Stimulated activated CD8-positive, alpha-beta memory T cell treated with anti-CD3 and anti-CD28 coated beads, Interleukin-4, amount 100 ng/mL, for 24 hours (primary cell): ENCODE results near the gene FGD6.
"Not testable (repeated sequence)": the region's sequence is repeated elsewhere in the genome, so short reads cannot be mapped to it uniquely, and the experiment has no call there.

Experiments
- DNase-seq: peaks from one replicate; pipeline ENCODE4 v3.0.0-alpha.2; 2020; ENCODE audit warnings: low read depth

Gene FGD6

DNA sequence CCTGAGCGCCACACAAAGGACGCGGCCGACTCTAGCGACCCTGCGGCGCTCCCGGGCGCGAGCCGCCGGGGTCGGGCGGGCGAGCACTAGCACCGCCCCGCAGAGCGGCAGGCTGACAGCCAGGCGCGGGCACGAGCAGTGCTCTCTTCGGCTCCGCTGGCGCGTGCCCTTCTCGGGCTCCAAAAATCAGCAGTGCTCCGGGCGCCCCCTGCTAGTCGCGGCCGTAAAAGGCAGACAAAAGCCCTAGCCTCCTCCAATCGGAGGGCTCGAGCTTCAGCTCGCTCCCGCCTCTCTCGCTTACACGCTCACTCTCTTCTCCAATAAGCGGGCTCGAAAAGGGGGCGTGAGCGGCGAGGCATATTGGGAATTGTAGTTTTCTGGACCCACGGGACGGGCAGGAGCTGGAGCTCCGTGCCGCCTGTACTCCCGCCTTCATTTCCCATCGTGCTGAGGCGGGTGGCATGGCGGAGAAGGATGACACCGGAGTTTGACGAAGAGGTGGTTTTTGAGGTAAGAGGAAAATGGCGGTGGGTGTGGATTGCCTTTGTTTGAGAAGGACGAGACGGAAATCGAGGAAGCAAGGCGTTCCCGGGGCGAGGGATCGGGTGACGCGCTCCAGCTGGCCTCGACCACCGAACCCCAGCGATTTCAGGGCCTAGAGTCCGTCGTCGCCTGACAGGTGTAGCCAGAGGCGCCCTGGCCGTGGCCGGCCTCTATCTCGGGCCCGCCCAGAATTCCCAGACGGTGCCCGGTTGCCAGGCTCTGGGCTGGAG, at the start of gene FGD6, which contains the start of gene VEZT:
Gene FGD6 (minus strand): TSS at position 91 of the 773 bp plus-strand sequence. CDS start 227 bp downstream, outside the sequence.
Gene VEZT (plus strand): TSS at position 431 of the 773 bp plus-strand sequence. CDS start 44 bp downstream, at position 475.
- DNase-seq, result peak; percentile 94

DNA sequence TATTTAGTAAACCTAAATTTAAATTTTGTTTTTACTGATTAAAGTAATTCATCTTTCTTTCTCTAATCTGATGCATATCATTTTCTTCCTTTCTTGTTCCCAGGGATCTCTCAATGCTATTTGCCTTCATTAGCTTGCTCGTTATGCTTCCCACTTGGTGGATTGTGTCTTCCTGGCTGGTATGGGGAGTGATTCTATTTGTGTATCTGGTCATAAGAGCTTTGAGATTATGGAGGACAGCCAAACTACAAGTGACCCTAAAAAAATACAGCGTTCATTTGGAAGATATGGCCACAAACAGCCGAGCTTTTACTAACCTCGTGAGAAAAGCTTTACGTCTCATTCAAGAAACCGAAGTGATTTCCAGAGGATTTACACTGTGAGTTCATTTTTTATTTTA, 49.0 kb upstream of the FGD6 start:
- DNase-seq, result no peak

DNA sequence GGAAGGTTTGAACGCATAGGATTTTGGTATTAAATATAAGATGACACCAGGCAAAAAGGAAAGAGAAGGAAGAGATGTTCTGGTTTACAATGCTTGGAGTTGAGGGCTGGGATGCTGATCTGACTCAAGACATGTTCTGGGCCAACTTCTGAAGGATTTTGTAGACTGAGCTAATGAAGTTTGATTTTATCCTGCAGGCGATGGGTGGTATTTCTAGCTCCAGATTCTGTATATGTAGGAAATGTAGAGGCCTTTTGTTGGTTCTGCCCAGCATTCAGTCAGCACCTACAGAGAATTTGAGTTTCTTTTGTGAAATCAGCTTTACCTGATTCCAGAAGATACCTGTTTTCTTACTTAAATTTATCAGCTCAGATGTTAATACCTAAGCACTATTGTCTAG, 48.5 kb upstream of the FGD6 start:
- DNase-seq, result no peak

DNA sequence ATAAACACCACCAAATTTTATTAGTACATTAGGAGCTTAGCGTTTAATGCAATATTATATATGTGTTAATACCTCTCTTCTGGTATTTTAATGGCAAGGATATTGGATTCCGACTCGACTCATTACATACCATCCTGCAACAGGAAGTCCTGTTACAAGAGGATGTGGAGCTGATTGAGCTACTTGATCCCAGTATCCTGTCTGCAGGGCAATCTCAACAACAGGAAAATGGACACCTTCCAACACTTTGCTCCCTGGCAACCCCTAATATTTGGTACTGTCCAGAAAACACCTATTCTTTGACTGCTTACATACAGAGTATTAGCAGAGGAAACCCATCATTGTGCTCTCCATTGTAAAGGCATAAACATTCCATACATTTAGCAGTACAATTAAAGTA, 45.5 kb upstream of the FGD6 start:
- no peak for DNase-seq

DNA sequence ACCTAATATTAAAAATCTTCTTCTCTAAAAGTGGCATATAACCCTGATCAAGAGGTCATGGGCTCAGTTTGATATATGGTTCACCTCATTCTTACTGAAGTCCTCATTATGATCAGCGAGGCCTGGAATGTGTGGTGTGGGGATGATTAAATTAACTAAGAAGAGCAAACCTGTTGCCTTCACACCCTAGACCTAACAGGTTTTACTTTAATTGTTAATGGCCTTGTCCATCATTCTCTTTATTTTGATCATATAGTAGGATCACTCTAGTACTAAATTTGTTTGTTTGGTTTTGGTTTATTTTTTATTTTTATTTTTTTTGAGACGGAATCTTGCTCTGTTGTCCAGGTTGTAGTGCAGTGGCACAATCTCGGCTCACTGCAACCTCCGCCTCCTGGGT, 43.8 kb upstream of the FGD6 start:
- DNase-seq, result no peak

DNA sequence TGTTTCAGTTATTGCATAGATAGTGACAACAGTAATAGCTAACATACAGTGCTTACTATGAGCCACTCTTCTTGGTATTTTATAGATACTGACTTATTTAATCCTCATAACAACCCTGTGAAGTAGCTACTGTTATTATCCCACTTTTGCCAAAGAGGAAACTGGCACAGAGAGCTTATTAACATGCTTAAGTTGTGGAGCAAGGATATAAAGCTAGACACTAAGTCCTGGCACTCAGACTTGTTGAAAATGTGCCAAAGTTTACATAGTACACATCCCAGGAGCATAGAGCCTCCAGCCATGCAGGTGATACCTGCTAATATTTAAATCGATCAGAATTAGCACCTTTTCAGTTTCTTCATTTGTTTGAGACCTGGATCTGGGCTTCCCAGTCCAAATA, 42.1 kb upstream of the FGD6 start:
- DNase-seq, result no peak

DNA sequence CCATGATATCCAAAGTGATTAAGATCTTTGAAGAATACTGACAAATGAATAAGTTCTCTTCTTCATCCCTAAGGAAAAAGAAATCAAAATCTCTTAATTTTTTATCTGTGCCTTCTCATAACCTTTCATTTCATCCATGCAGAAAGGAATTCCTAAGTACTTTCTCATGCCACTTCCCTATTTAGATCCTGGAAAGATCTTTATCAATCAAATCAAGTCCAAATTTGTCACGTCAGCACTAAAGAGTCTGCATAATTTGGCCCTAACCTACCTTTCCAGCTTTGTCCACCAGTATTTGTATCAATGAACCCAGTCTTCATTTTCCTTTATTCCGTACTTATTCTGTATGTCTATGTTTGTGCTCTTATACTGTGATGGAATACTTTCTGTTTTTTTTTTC, 41.5 kb upstream of the FGD6 start:
- DNase-seq, result no peak

DNA sequence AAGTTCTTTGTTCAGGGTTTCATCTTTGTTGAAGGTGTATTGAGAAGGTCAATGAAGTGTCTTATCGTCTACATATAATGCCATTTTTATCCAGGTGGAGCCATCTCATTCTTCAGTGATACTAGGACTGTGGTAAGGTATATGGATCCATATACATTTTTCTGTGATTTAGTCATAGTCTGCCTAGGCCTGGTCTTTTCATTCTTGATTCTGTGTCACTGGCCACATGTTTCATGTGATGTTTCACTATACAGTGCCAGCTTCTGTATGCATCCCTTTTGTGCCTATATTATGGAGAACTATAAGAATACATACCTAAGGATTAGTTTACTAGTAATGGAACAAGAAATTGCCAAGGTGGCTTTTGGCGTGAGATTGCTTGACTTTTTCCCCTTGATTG, 40.9 kb upstream of the FGD6 start:
- DNase-seq, result no peak

DNA sequence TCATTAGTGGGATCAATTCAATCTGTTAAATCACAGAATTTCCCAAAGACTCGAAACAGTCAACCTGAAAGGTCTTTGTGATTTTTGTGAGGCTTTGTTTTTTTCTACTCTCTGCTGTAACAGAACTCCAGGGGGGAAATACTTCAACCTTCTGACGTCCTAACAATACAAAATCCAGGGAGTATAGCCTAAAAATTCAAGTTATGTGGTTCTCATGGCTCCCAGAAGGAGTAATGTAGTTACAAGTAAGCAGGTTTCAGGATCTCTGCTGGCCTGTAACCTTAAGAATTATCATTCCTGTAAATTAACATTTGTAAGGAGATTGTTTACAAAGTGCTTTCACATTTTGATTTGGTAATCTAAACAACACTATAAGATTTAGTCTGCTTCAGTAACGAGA, 40.3 kb upstream of the FGD6 start:
- DNase-seq, result no peak

DNA sequence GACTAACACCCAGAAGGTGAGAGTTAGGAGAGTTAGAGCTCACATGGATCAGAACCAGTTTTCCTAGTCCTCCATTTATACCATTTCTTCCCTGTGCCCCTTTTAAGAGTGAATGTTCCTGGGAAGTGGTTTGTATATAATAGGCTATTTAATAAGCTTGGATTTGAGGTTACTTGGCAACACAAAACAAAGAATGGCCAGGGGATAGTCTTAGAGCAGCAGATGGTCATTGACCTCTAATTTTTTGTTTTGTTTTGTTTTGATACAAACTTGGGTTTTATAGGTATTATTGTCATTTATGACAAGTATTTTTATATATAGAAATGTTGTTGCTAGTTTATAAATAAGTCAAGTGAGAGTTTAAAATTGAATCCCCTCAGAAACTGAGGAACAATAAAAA, 36.1 kb upstream of the FGD6 start:
- no peak for DNase-seq

DNA sequence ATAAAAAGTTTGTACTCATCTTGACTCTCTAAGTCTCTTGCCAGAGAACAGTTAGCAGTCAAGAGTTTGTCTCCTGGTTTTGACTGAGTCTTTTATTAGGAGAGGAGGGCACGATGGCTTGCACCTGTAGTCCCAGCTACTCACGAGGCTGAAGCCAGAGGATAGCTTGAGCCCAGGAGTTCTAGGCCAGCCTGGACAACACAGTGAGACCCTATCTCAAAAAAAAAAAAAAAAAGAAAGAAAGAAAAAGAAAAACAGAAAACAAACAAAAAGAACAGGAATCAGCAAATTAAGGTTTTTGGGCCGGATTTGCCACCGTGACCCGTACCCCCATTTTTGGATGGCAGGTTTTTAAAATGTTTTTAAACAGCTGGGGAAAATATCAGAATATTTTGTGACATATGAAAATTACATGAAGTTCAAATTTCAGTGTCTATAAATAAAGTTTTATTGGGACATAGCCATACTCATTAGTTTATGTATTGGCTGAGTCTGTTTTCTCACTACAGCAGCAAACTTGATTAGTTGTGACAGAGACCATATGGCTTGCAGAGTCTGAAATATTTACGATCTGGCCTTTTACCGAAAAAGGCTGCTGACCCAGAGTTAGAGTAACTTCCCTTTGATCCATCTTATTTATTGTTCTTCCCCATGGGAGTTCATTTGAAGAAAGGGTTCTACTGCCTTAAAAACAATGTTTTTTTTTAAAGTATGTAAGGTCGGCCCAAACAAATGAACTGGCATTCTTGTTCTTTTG, 31.5 kb upstream of the FGD6 start:
- DNase-seq, result no peak

DNA sequence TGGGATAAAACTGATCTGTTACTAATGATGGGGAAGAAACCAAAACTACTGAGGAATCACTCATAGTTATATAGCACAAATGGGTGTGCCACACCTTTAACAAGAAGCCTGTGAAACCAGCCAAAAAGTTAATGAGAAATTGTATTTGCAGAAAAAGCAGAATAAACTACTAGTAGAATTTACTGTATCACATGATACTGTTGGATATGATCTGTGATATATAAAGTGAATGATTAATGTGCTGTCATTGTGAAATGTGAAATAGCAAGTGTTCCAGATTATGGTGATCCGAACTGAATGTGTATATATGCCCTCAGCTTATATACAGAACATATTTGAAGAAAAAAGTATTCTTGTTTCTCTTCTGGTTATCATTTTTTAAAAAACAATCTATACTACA, 30.8 kb upstream of the FGD6 start:
- DNase-seq, result no peak

DNA sequence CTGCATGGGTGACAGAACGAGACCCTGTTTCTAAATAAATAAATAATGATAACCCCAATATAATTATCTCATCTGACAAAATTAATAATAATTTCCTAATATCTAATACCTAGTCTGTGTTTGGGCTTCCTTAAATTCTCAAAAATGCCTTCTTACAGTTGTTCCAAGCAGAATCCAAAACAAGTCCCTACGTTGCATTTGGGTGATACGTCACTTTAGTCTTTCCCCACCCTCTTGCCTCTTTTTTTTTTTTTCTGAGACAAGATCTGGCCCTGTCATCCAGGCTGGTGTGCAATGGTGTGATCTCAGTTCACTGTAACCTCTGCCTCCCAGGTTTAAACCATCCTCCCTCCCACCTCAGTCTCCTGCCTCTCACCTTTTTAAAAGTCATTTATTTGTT, 27.1 kb upstream of the FGD6 start:
- no peak for DNase-seq

DNA sequence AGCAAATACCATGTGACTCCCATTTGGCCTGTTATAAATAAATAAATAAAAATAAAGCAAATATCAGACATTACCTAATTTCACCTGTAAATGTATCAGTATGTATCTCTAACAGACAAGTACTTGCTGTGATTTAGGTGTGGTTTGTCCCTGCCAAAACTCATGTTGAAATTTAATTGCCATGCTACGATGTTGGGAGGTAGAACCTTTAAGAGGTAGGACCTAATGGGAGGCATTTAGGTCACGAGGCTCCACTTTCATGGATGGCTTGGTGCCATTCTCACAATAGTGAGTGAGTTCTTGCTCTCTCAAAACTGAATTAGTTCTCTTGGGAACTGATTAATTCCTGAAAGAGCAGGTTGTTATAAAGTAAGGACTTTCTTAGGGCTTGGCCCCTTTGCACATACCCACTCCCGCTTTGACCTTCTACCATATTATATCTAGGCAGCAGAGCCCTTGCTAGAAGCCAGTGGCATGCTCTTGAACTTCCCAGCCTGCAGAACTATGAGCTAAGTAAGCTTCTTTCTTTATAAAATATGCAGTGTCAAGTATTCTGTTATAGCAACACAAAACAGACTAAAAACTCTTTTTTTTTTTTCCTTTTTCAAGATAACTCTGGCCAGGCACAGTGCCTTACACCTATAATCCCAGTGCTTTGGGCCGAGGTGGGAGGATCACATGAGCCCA, 26.4 kb upstream of the FGD6 start:
- no peak for DNase-seq

DNA sequence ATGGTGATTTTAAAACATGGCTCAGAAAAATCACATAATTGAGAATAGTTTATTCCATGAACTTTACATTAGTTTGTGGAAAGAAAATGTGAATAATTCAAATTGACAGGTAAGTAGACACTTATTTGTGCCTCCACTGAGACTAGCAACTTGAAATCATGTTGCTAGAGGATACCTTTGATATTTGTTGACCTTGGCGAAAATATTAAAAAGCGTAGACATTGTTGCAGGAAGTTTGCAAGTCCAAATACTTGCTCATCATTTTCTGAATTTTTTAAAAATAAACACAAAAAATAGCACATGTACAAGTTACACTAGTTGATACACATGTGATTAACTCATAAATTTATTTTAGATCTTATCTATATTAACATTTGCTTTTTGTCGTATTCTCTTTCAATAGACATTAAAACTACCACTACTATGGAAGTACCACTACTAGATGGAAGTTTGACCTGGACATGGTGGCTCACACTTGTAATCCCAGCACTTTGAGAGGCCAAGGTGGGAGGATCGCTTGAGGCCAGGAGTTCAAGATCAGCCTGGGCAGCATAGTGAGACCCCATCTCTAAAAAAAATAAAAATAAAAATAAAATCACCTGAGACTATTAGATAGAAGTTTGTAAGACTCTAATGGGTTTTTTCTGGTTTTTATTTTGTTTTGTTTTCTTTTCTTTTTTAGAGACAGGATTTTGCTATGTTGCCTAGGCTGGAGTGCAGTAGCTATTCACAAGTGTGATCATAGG, 24.7 kb upstream of the FGD6 start:
- DNase-seq, result no peak

DNA sequence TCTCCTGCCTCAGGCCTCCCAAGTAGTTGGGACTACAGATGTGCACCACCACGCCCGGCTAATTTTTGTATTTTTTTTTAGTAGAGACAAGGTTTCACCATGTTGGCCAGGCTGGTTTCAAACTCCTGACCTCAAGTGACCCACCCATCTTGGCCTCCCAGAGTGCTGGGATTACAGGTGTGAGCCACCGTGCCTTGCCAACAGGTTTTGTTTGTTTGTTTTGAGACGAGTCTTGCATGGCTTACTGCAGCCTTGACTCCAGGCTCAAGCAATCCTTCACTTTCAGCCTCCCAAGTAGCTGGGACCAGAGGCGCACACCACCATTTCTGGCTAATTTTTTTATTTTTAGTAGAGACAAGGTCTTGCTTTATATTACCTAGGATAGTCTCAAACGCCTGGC, 23.9 kb upstream of the FGD6 start:
- DNase-seq, result not testable (repeated sequence)

DNA sequence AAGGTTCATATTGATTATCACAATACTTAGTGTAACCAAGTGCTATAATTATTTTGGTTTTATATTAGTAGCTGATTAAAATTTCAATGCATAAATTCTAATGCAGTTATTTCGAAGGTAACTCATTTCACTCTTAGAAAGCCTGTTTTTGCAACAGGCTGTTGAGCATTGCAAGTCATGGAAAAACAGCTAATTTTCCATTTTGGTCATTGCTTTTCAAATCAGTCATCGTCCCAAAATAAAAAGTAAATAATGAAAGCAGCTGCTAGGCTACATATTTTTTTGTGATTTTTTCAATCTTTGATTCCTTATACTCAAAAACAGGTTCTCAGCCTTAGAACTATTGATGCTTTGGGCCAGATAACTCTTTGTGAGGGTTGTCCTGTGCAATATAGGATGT, 23.3 kb upstream of the FGD6 start:
- no peak for DNase-seq

DNA sequence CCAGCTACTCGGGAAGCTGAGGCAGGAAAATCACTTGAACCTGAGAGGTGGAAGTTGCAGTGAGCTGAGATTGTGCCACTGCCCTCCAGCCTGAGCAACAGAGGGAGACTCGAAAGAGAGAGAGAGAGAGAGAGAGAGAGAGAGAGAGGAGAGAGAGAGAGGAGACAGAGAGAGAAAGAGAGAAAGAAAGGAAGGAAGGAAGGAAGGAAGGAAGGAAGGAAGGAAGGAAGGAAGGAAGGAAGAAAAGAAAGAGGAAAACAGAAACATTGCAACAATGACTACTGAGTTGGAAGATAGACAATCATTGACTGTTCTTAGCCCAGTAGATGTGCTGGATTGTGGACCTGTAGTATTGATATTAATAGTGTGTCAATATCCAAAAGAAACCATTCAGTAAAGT, 22.6 kb upstream of the FGD6 start:
- DNase-seq, result not testable (repeated sequence)

DNA sequence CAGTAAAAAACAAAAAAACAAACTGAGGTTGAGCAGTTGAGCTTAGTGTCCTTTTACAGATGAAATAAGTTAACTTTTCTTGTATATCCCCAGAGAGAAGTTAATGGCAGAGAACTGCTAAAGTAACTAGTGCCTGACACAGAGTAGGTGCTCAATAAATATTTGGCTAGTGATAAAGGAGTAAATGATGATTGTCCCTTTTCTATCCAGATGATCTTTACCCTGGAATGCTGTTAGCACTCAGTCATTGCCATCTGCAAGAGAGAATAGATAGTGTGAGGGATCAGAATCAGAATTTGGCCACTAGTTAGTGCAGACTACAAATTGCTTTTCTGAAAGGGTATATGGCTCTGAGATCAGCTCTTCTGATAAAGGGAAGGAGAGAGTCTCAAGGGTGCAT, 21.9 kb upstream of the FGD6 start:
- no peak for DNase-seq

DNA sequence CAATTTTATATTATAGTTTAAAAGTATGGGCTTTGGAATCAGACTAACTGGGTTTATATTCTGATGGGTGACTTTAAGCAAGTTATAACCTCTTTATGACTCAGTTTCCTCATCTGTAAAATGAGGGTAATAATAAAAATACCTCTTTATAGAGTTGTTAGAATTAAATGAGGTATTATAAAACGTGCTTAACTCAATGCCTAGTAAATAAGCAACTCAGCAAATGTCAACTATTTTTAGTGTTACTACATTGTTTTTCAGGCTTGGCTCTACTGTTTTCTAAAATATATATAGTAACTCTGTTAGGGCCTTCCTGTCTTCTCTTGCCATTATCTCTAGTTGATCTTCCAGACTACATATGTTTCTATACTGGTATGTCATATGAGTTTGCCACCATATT, 20.9 kb upstream of the FGD6 start:
- DNase-seq, result no peak

DNA sequence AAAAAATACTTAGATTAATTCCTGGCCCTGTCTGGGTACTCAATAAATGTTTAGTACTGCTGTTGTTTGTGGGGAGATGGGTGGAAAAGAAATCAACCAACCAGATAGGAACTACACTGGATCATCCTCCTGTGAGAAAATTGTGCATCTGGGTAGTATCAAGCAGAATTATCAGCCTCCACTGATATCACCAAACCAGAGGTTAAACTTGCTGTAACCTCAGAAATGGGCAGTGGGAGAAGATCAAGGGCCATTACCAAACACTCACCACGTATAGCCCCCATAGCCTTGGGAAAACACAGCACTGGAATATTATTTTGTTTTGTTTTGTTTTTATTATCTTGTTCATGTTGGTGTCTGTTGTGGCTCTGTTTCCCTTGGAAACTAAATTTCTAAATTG, 20.0 kb upstream of the FGD6 start:
- DNase-seq, result no peak

DNA sequence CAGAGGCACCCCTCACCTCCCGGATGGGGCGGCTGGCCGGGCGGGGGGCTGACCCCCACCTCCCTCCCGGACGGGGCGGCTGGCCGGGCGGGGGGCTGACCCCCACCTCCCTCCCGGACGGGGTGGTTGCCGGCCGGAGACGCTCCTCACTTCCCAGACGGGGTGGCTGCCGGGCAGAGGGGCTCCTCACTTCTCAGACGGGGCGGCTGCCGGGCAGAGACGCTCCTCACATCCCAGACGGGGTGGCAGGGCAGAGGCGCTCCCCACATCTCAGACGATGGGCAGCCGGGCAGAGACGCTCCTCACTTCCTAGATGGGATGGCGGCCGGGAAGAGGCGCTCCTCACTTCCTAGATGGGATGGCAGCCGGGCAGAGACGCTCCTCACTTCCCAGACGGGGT, 18.4 kb upstream of the FGD6 start:
- DNase-seq, result not testable (repeated sequence)
